Measurements from ENCODE around the gene TOMM20. TPM values are rescaled to one million over a fixed set of nuclear protein-coding genes. Genes with fewer than 3 reads are reported as not detected.
"Not testable (repeated sequence)": the region's sequence is repeated elsewhere in the genome, so short reads cannot be mapped to it uniquely, and the experiment has no call there.

The TOMM20 gene
- total RNA-seq, 2 experiments from 2014 or later: 52.5 to 71.5 TPM

DNA sequence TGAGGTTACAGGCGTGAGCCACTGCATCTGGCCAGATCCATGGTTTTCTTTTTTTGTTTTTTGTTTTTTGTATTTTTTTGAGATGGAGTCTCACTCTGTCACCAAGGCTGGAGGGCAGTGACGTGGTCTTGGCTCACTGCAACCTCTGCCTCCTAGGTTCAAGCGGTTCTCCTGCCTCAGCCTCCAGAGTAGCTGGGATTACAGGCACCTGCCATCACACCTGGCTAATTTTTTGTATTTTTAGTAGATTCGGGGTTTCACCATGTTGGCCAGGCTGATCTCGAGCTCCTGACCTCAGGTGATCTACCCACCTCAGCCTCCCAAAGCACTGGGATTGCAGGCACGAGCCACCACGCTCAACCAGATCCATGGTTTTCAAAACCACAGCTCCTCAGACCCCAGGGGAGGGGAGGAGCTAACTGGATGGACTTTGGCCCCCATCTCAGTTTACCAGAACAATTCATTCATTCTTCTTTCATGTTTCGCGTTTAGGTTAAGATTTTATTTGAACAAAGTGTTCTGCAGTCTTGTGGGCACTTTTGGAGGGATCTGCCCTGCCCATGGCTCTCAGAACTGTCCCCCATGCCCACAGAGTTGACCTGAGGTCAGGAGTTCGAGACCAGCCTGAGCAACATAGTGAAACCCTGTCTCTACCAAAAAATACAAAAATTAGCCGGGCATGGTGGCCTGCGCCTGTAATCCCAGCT lies 43.1 kb downstream of the TOMM20 start:
- CTCF ChIA-PET: interaction anchor here (0.7 to 1.2 kb wide), 2 partner anchors 488 to 683 kb away, joined by 3 read pairs; no protein-coding TSS in a partner anchor
- H3K27ac Mint-ChIP-seq; DNase-seq; H3K9me3 Mint-ChIP-seq; H3K36me3 Mint-ChIP-seq (ENCODE audit: low read depth); H3K27me3 Mint-ChIP-seq; H3K4me3 Mint-ChIP-seq; POLR2A ChIA-PET: not testable (repeated sequence)
- H3K4me1 Mint-ChIP-seq: peaks cover 23% of the 10 kb centered on the region

DNA sequence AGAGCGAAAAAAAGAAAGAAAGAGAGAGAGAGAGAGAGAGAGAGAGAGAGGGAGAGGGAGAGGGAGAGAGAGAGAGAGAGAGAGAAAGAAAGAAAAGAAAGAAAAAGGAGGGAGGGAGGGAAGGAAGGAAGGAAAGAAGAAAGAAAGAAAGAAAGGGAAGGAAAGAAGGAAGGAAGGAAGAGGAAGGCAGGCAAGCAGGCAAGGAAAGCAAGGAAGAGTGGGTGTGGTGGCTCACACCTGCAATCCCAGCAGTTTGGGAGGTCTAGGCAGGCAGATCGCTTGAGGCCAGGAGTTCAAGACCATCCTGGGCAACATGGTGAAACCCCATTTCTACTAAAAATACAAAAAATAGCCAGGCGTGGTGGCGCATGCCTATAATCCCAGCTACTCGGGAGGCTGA lies 47.8 kb downstream of the TOMM20 start:
- H3K27me3 Mint-ChIP-seq; H3K36me3 Mint-ChIP-seq (ENCODE audit: low read depth); DNase-seq; H3K9me3 Mint-ChIP-seq; POLR2A ChIA-PET; H3K4me3 Mint-ChIP-seq; H3K27ac Mint-ChIP-seq: not testable (repeated sequence)
- CTCF ChIA-PET: interaction anchor here (0.6 kb wide), 1 partner anchor 471 kb away, joined by 4 read pairs; no protein-coding TSS in a partner anchor
- peaks cover 35% of the 10 kb centered on the region for H3K4me1 Mint-ChIP-seq

DNA sequence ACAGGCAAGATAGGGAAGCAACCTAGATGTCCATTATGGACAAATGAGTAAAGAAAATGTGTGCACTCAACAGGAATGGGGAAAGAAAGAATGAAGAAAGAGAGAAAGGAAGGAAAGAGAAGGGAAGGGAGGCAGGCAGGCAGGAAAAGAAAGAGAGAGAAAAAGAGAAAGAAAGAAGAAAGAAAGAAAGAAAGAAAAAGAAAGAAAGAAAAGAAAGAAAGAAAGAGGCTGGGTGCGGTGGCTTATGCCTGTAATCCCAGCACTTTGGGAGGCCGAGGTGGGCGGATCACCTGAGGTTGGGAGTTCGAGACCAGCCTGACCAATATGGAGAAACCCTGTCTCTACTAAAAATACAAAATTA lies 48.4 kb downstream of the TOMM20 start:
- H3K27me3 Mint-ChIP-seq; H3K36me3 Mint-ChIP-seq (ENCODE audit: low read depth); H3K9me3 Mint-ChIP-seq; DNase-seq; H3K27ac Mint-ChIP-seq; H3K4me3 Mint-ChIP-seq: not testable (repeated sequence)
- ChIA-PET CTCF (interaction anchor here (0.6 to 1.7 kb wide), 4 partner anchors 10 to 580 kb away, joined by 3 to 6 read pairs (median 4); no protein-coding TSS in a partner anchor), POLR2A (interaction anchor here (0.7 kb wide), 2 partner anchors 422 to 482 kb away, joined by 3 to 6 read pairs; no protein-coding TSS in a partner anchor)
- peaks cover 40% of the 10 kb centered on the region for H3K4me1 Mint-ChIP-seq

DNA sequence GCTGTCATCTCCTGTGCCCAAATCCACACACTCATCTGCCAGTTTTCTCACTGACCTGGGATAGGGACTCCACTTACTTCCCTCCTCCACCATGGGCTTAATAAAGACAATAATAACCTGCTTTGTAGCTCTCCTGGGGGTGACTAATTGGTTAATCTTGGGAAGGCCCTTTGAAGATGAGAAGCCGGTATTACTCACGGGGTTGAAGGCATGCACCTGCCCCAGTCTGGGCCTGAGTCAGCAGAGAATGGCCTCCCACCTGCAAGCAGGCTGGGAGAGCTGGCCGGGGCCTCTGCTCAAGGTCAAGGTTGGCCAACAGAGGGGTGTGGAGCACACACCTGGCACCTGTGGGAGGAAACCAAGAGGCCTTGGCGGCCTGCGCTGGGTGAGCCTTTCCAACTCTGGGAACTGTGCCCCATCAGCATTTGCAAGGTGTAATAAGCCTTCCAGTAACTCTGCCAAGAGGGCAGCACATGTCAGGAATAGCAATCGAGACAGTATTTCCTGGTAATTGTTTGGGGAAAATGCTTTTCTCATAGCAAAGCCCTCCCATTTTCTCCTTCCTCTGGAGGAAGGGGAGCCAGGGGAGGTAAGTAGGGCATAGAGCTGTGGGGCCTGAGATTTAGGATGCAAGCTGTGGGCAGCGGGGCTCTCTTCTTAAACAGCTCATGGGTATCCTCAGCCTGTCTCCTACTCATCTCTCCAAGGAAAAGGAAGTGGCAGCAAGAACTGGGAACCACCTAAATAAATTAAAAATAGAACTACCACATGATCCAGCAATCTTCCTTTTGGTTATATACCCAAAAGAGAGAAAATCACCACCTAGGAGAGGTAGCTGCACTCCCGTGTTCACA lies 49.0 kb downstream of the TOMM20 start:
- no peaks in the 10 kb centered on the region for H3K27me3 Mint-ChIP-seq
- H3K36me3 Mint-ChIP-seq (ENCODE audit: low read depth): no peaks in the 10 kb centered on the region
- no peak for DNase-seq
- ChIA-PET CTCF (interaction anchor here (0.6 to 1.7 kb wide), 6 partner anchors 9 to 580 kb away, joined by 3 to 6 read pairs (median 4); no protein-coding TSS in a partner anchor), POLR2A (interaction anchor here (0.5 to 0.7 kb wide), 3 partner anchors 129 to 482 kb away, joined by 3 to 6 read pairs (median 4); no protein-coding TSS in a partner anchor)
- peaks cover 46% of the 10 kb centered on the region for H3K4me1 Mint-ChIP-seq
- no peak overlapping the region for H3K27ac Mint-ChIP-seq
- H3K4me3 Mint-ChIP-seq: no peak overlapping the region
- no peaks in the 10 kb centered on the region for H3K9me3 Mint-ChIP-seq

DNA sequence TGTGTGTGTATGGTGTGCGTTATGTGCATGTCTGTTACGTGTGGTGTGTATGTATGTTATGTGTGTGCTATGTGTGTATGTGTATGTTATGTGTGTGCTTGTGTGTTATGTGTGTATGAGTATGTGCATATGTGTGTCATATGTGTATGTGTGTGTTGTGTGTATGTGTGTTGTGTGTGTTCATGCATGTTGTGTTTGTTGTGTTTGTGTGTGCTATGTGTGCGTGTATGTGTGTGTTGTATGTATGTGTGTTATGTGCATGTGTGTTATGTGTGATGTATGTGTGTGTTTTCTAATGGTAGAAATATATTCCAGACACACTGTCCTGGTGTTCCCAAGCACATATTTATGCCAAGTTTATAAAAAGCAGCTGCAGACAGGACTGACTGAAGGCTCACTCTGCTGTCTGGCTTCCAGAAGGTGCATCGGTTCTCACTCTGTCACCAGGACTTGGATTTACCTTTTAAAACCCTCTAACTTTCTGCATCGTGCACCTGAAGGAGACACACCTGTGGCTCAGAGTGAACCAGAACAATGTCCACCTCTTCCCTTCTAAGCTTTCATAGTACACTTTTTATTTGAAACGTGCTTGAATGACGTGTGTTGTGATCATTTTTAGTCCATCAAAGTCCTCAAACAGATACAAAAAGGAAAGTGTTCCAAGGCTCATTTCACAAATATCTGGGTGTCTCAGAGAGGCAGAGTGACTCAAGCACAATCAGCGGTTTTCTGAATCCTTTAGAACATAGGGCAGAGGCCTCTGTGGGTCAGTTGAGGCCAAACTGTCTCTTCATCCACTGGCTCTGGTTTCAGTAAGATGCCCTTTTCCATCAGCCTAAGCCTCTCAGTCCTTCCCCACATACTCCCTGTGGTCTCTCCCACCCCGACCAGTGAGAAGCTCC lies 49.9 kb downstream of the TOMM20 start:
- H3K27me3 Mint-ChIP-seq: no peaks in the 10 kb centered on the region
- no peaks in the 10 kb centered on the region for H3K36me3 Mint-ChIP-seq (ENCODE audit: low read depth)
- CTCF ChIA-PET: interaction anchor here (1.1 to 1.7 kb wide), 6 partner anchors 8 to 579 kb away, joined by 3 to 6 read pairs (median 3); no protein-coding TSS in a partner anchor
- POLR2A ChIA-PET: no interaction called here
- H3K4me3 Mint-ChIP-seq: no peak overlapping the region
- DNase-seq: no peak
- no peak overlapping the region for H3K27ac Mint-ChIP-seq
- peaks cover 48% of the 10 kb centered on the region for H3K4me1 Mint-ChIP-seq
- H3K9me3 Mint-ChIP-seq: no peaks in the 10 kb centered on the region

DNA sequence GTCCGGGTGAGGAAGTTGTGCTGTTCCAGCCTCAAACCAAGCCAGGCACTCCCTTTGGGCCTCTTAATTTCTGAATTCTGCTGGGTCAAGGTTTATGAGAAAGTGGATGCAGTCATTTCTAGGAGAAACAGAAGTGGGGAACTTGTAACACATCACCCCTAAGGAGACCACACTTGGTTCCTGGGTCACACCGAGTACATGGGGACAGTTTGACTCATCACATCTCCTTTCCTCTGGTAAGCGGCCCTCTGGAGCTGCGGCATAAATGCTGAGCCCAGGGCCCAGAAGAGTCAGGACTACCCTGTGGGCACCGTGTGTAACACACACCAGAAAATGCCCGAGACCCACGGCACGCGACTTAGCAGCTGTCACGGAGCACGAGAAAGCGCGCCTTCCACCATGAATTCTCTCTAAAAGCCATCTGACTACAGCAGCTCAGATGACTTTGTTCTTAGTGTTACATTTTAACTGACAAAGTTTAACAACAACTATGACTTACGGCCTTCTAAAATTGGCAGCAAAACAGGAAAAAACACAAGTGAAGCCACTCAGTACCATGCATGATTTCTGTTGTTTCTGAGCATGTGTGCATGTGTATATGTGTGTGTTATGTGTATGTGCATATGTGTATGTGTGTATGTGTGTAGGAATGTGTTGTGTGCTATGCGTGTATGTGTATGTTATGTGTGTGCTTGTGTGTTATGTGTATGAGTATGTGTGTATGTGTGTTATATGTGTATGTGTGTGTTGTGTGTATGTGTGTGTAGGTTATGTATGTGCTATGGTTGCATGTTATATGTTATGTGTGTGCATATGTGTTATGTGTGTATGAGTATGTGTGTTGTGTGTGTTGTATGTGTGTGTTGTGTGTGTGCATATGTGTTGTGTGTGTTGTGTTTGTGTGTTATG lies 50.8 kb downstream of the TOMM20 start:
- peaks cover 39% of the 10 kb centered on the region for H3K4me1 Mint-ChIP-seq
- POLR2A ChIA-PET: no interaction called here
- H3K9me3 Mint-ChIP-seq: no peaks in the 10 kb centered on the region
- H3K36me3 Mint-ChIP-seq (ENCODE audit: low read depth): no peaks in the 10 kb centered on the region
- peak overlapping the region; percentile 52 for H3K27ac Mint-ChIP-seq
- peak; percentile 28 for DNase-seq
- no peaks in the 10 kb centered on the region for H3K27me3 Mint-ChIP-seq
- CTCF ChIA-PET: interaction anchor here (0.8 to 1.5 kb wide), 4 partner anchors 12 to 578 kb away, joined by 3 read pairs; no protein-coding TSS in a partner anchor
- H3K4me3 Mint-ChIP-seq: no peak overlapping the region

DNA sequence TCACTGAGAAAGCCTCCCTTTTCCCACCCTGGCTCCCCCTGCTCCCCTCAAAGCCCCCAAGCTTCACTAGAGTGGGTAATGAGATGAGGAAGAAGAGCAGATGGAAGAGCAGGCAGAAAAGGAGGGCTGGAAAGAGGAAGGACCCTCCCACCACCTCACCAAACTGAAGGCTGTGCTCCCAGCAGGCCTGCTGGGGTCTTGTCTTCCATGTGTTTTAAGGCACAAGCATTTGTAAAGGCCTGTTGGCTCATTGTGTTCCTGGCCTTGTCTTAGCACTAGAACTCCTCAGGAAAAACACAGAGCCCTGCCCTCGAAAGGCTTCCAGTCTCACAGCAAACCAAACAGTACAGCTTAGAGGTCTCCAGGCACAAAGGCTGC lies 51.5 kb downstream of the TOMM20 start:
- Mint-ChIP-seq H3K27me3 (no peaks in the 10 kb centered on the region), H3K4me1 (peaks cover 40% of the 10 kb centered on the region), H3K4me3 (no peak overlapping the region), H3K36me3 (ENCODE audit: low read depth) (no peaks in the 10 kb centered on the region), H3K27ac (peak overlapping the region; percentile 52), H3K9me3 (no peaks in the 10 kb centered on the region)
- ChIA-PET POLR2A (interaction anchor here (1.0 kb wide), 1 partner anchor 55 kb away, joined by 4 read pairs; no protein-coding TSS in a partner anchor), CTCF (interaction anchor here (1.0 to 1.5 kb wide), 2 partner anchors 13 to 98 kb away, joined by 3 read pairs; no protein-coding TSS in a partner anchor)
- no peak for DNase-seq

DNA sequence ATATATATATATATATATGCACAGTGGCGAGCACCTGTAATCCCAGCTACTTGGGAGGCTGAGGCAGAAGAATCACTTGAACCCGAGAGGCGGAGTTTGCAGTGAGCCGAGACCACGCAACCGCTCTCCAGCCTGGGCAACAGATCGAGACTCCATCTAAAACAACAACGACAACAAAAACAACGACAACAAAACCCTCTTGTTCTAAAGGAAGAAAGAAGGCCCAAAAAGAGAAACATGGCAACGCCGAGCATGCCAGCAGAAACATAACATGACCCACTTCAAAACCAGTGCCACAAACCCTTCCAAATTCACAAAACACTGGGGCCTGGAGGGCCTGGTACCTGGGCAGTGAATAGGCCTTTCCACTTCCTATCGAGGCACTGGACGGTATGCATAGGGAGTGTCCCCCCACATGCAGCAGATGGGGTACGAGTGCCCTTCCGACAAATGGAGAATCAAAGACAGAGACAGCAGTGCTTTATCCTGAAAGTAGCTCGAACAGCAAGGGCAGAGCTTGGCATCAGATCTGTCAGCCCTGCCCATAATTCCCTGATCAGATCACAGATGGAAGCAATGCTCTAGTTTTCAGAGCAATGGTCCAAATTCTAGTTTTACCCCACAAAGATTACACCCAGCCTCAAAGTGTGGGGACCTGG lies 52.0 kb downstream of the TOMM20 start:
- no peak for DNase-seq
- no peak overlapping the region for H3K4me3 Mint-ChIP-seq
- peak overlapping the region; percentile 51 for H3K27ac Mint-ChIP-seq
- H3K27me3 Mint-ChIP-seq: no peaks in the 10 kb centered on the region
- H3K9me3 Mint-ChIP-seq: no peaks in the 10 kb centered on the region
- H3K4me1 Mint-ChIP-seq: peaks cover 43% of the 10 kb centered on the region
- H3K36me3 Mint-ChIP-seq (ENCODE audit: low read depth): no peaks in the 10 kb centered on the region
- CTCF ChIA-PET: interaction anchor here (1.0 to 1.5 kb wide), 2 partner anchors 14 to 98 kb away, joined by 3 read pairs; no protein-coding TSS in a partner anchor
- POLR2A ChIA-PET: interaction anchor here (1.0 kb wide), 1 partner anchor 54 kb away, joined by 4 read pairs; no protein-coding TSS in a partner anchor

DNA sequence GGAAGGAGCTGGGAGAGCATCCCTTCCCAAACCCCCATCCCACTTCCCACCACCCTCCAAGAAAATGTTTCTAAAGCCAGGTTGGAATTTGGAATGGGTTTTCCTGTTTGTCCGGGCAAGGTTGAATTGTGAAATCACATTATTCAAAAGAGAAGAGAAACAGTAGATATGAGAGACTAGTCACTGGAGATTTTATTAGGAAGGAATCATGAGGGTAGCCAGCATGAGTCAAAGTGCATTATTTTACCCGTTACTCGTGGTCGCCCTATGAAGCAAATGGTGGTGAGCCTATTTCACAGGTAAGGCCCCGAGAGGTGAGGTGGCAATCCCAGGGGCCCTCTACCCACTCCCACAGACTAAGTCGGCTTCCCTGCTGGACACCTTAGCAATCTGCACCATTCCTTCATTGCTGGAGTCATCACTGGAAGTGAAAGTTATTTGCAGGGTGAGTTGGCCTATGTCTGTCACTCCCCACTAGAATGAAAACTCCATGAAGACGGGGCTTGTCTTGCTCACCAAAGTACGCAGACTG lies 52.8 kb downstream of the TOMM20 start:
- DNase-seq: no peak
- peaks cover 39% of the 10 kb centered on the region for H3K4me1 Mint-ChIP-seq
- no peak overlapping the region for H3K4me3 Mint-ChIP-seq
- no peaks in the 10 kb centered on the region for H3K9me3 Mint-ChIP-seq
- H3K27ac Mint-ChIP-seq: peak overlapping the region; percentile 61
- no peaks in the 10 kb centered on the region for H3K27me3 Mint-ChIP-seq
- CTCF ChIA-PET: interaction anchor here (0.7 to 1.1 kb wide), 3 partner anchors 22 to 347 kb away, joined by 3 read pairs; no protein-coding TSS in a partner anchor
- POLR2A ChIA-PET: no interaction called here
- H3K36me3 Mint-ChIP-seq (ENCODE audit: low read depth): no peaks in the 10 kb centered on the region

DNA sequence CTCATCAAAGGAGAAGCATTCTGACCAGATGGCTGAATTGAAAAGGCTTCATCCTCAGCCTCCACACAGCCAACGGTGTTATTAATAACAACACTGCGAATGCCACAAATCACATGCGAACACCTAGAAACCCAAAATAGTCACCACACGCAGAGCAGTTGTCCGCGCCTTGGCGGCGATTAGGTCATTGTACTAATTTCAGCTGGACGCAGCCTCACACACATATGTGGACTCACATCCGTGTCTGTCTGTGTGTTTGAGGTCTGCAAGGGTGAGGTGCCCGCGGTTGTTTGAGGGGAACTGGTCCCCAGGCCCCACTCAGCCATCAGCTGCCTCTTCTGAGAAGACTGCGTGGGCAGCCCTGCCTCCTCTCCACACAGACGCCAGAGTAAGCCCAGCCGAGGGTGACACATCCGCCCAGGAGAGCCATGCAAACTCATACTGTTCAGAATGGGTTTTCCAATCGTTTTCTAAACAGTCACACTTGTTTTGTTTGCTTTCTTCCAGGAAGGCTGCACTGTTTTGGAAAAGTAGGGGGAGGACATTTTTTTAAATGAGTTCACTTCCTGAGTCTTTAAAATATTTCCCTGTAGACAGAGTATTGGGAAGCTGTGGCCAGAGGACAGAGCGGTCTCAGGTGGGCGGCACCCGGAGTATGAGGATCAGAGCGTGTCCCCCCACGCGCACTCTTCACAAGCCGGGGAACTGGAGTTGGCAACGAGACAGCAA lies 53.4 kb downstream of the TOMM20 start:
- peak; percentile 17 for DNase-seq
- H3K27me3 Mint-ChIP-seq: no peaks in the 10 kb centered on the region
- no peak overlapping the region for H3K4me3 Mint-ChIP-seq
- H3K9me3 Mint-ChIP-seq: no peaks in the 10 kb centered on the region
- H3K4me1 Mint-ChIP-seq: peaks cover 37% of the 10 kb centered on the region
- ChIA-PET POLR2A (no interaction called here), CTCF (interaction anchor here (0.6 to 2.4 kb wide), 5 partner anchors 14 to 348 kb away, joined by 3 to 6 read pairs (median 3); no protein-coding TSS in a partner anchor)
- no peaks in the 10 kb centered on the region for H3K36me3 Mint-ChIP-seq (ENCODE audit: low read depth)
- peak overlapping the region; percentile 79 for H3K27ac Mint-ChIP-seq

Data from activated CD4-positive, alpha-beta T cell treated with anti-CD3 and anti-CD28 coated beads, Interleukin-2, amount 10 ng/mL, durations not matched to agents 7 days and 5 days (primary cell).